ENCODE results near the gene SLC34A1. TPM values are rescaled to one million over a fixed set of nuclear protein-coding genes. Genes with fewer than 3 reads are reported as not detected.

The SLC34A1 gene
- total and polyA plus RNA-seq, 4 donors = 0.23 to 1.0 (median 0.47) TPM

DNA sequence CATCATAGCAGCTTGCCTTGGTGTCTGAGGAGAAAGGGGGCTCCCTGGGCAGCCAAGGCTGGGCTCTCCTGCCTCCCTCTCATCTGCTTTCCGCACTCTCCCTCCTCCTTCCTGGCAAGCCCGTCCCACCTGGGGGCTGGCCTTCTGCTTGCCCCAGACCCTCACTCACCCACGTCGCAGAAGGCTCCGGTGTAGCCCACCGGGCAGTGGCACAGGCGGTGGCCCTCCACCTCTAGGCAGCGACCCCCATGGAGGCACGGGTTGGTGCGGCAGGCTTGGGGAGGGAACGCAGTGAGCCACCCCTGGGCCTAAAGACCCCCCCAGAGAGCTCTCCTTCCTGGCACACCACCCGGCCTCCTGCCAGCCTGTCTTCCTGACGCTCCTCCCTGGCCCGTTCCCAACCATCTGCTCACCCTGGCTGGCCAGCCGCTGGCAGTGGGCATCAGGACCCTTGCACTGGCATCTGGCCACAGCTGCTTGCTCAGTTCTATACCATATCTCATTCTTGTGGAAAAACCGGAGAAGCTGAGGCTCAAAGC is 20.5 kb downstream of the SLC34A1 start:
- Histone ChIP-seq H3K4me3 (ENCODE audit: low read depth in 1 of 3, low read length in 3 of 3) (peak overlapping the region in 1 of 3 donors; percentile 31), H3K9me3 (ENCODE audit: control insufficient read depth in 4 of 4, low read length in 3 of 4) (no peaks in the 10 kb centered on the region), H3K27ac (ENCODE audit: low read depth in 1 of 2, low read length in 2 of 2) (no peak overlapping the region), H3K9ac (ENCODE audit: low read depth in 1 of 2, low read length in 2 of 2) (no peak overlapping the region), H3K36me3 (ENCODE audit: control insufficient read depth in 4 of 4, insufficient read depth in 3 of 4, low read depth in 1 of 4, low read length in 3 of 4) (peaks cover 0 to 11% (median 7%) of the 10 kb centered on the region in 4 donors), H3K4me1 (ENCODE audit: control insufficient read depth in 4 of 4, insufficient read depth in 4 of 4, low read length in 3 of 4) (peaks cover 11 to 50% (median 30%) of the 10 kb centered on the region in 4 donors), H3K27me3 (ENCODE audit: control insufficient read depth in 4 of 4, insufficient read depth in 4 of 4, low read length in 3 of 4) (no peaks in the 10 kb centered on the region)
- DNase-seq (ENCODE audit: low spot score) = no peak
- 59% methylated on average over 16 of the region's 16 CpGs for WGBS
- TF ChIP-seq YY1 (IDR thresholded peaks at IDR 0.05) (no peak), FOXA1 (IDR thresholded peaks at IDR 0.05) (no peak), RXRA (IDR thresholded peaks at IDR 0.05) (no peak), HNF4G (IDR thresholded peaks at IDR 0.05) (no peak)
- TF ChIP-seq, protein P1, sequence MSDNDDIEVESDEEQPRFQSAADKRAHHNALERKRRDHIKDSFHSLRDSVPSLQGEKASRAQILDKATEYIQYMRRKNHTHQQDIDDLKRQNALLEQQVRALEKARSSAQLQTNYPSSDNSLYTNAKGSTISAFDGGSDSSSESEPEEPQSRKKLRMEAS (IDR thresholded peaks at IDR 0.05) = no peak
- TF ChIP-seq, protein P2, sequence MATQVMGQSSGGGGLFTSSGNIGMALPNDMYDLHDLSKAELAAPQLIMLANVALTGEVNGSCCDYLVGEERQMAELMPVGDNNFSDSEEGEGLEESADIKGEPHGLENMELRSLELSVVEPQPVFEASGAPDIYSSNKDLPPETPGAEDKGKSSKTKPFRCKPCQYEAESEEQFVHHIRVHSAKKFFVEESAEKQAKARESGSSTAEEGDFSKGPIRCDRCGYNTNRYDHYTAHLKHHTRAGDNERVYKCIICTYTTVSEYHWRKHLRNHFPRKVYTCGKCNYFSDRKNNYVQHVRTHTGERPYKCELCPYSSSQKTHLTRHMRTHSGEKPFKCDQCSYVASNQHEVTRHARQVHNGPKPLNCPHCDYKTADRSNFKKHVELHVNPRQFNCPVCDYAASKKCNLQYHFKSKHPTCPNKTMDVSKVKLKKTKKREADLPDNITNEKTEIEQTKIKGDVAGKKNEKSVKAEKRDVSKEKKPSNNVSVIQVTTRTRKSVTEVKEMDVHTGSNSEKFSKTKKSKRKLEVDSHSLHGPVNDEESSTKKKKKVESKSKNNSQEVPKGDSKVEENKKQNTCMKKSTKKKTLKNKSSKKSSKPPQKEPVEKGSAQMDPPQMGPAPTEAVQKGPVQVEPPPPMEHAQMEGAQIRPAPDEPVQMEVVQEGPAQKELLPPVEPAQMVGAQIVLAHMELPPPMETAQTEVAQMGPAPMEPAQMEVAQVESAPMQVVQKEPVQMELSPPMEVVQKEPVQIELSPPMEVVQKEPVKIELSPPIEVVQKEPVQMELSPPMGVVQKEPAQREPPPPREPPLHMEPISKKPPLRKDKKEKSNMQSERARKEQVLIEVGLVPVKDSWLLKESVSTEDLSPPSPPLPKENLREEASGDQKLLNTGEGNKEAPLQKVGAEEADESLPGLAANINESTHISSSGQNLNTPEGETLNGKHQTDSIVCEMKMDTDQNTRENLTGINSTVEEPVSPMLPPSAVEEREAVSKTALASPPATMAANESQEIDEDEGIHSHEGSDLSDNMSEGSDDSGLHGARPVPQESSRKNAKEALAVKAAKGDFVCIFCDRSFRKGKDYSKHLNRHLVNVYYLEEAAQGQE (IDR thresholded peaks at IDR 0.05) = no peak
- TF ChIP-seq, protein P3, sequence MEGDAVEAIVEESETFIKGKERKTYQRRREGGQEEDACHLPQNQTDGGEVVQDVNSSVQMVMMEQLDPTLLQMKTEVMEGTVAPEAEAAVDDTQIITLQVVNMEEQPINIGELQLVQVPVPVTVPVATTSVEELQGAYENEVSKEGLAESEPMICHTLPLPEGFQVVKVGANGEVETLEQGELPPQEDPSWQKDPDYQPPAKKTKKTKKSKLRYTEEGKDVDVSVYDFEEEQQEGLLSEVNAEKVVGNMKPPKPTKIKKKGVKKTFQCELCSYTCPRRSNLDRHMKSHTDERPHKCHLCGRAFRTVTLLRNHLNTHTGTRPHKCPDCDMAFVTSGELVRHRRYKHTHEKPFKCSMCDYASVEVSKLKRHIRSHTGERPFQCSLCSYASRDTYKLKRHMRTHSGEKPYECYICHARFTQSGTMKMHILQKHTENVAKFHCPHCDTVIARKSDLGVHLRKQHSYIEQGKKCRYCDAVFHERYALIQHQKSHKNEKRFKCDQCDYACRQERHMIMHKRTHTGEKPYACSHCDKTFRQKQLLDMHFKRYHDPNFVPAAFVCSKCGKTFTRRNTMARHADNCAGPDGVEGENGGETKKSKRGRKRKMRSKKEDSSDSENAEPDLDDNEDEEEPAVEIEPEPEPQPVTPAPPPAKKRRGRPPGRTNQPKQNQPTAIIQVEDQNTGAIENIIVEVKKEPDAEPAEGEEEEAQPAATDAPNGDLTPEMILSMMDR (IDR thresholded peaks at IDR 0.05; ENCODE audit: low read depth, low read length, missing input control) = no peak

DNA sequence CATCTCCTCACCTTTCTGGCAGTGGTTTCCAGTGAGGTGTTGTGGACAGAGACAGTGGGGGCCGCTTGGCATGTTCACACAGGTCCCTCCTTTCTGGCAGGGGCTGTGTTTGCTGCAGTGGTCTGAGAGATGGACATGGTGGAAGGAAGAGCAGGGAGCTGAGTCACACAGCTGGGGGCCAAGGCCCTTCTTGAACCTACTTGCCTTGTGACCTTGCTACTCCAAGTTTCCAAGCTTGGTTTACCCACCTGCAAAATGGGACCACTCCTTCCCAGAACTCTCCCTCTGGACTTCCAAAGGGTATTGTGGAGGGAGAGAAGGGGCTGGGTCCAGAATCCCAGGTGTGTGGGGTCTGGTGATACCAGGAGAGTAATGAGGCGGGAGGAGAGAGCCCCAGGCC is 21.1 kb downstream of the SLC34A1 start:
- WGBS = 94% methylated on average over 2 of the region's 2 CpGs
- H3K9ac ChIP-seq (ENCODE audit: low read depth in 1 of 2, low read length in 2 of 2) = no peak overlapping the region
- H3K36me3 ChIP-seq (ENCODE audit: control insufficient read depth in 4 of 4, insufficient read depth in 3 of 4, low read depth in 1 of 4, low read length in 3 of 4) = peaks cover 0 to 11% (median 7%) of the 10 kb centered on the region in 4 donors
- DNase-seq (ENCODE audit: low spot score) = no peak
- H3K9me3 ChIP-seq (ENCODE audit: control insufficient read depth in 4 of 4, low read length in 3 of 4) = no peaks in the 10 kb centered on the region
- H3K27ac ChIP-seq (ENCODE audit: low read depth in 1 of 2, low read length in 2 of 2) = no peak overlapping the region
- TF ChIP-seq, protein P1 (IDR thresholded peaks at IDR 0.05) = no peak
- no peak for TF ChIP-seq FOXA2 (IDR thresholded peaks at IDR 0.05)
- TF ChIP-seq, protein P4, sequence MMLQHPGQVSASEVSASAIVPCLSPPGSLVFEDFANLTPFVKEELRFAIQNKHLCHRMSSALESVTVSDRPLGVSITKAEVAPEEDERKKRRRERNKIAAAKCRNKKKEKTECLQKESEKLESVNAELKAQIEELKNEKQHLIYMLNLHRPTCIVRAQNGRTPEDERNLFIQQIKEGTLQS (IDR thresholded peaks at IDR 0.05) = no peak
- TF ChIP-seq, protein P2 (IDR thresholded peaks at IDR 0.05) = no peak
- TF ChIP-seq, protein P3 (IDR thresholded peaks at IDR 0.05; ENCODE audit: low read depth, low read length, missing input control) = no peak
- no peak for TF ChIP-seq HNF4G (IDR thresholded peaks at IDR 0.05)
- TF ChIP-seq RAD21 (IDR thresholded peaks at IDR 0.05) = no peak
- no peak for TF ChIP-seq EGR1 (IDR thresholded peaks at IDR 0.05; ENCODE audit: low read depth in 2 of 2)
- H3K4me3 ChIP-seq (ENCODE audit: low read depth in 1 of 3, low read length in 3 of 3) = no peak overlapping the region
- H3K4me1 ChIP-seq (ENCODE audit: control insufficient read depth in 4 of 4, insufficient read depth in 4 of 4, low read length in 3 of 4) = peaks cover 7 to 46% (median 27%) of the 10 kb centered on the region in 4 donors
- no peaks in the 10 kb centered on the region for H3K27me3 ChIP-seq (ENCODE audit: control insufficient read depth in 4 of 4, insufficient read depth in 4 of 4, low read length in 3 of 4)
